ENCODE measurements around the gene RECQL5.

Gene RECQL5

GRCh38 chr17:75666959-75667790 lies at the start of gene RECQL5, which contains the start of gene SAP30BP:
TSS of gene RECQL5 (minus strand) at chr17:75667154. CDS start at chr17:75666557, 597 bp downstream.
TSS of gene SAP30BP (plus strand) at chr17:75667338. CDS start at chr17:75667373, 35 bp downstream.
- peak; percentile 92 for FAIRE-seq

GRCh38 chr17:75712446-75712845 lies 45.5 kb upstream of the RECQL5 start:
- no peak for FAIRE-seq
- DNase-seq (ENCODE audit: low spot score), result no peak

More at GRCh38 chr17:75666959-75667790, at the start of gene RECQL5, which contains the start of gene SAP30BP:
- peak; percentile 94 for DNase-seq (ENCODE audit: low spot score)

- FAIRE-seq, result no peak
- DNase-seq (ENCODE audit: low spot score), result no peak
Measured at GRCh38 chr17:75707079-75707571, 40.2 kb upstream of the RECQL5 start.

- FAIRE-seq, result no peak
Measured at GRCh38 chr17:75706042-75706728, 39.2 kb upstream of the RECQL5 start.

DNA sequence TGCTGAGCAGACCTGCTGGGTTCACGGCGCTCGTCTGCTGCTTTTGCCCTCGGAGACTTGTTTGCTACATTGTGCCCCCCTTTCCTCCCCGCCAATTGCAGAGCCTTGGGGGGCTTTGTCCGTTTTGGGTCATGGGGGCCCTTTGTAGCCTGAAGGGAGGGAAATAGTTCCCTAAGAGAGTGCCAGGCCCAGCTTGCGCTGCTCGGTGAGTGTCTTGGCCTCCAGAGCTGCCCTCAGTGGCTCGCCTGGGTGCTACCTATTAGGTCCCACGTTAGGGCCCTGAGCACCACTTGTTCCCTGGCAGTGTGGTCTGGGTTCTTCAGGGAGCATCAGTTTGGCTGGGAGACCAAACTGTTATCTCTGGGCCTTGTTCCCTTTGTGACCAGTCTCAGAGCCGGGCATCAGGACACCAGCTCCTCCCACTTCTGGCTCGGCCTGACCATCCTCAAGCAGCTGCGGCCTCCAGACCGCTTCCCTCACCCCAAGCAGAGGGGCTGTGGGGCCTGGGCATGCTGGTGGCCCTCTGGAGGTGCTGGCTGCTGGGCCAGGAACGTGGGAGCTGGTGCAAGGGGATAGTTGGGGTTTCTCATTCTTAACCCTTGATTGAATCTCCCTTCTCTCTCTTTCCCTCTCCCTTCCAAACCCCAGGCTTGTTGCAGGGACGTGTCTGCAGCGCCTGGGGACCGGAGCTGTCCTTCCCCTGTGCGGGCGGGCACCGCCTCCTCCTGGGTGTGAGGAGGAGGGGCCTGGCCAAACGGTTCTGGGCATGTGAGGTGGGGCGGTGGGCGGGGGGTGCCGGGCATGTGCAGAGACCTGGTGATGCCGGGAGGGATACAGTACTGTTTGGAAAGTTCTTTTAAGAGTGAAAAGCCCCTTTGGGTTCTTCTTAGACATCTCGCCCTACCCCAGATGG lies 38.3 kb upstream of the RECQL5 start:
- DNase-seq (ENCODE audit: low spot score) (no peak), FAIRE-seq (no peak)

More at GRCh38 chr17:75706042-75706728, 39.2 kb upstream of the RECQL5 start:
- DNase-seq (ENCODE audit: low spot score), result no peak

DNA sequence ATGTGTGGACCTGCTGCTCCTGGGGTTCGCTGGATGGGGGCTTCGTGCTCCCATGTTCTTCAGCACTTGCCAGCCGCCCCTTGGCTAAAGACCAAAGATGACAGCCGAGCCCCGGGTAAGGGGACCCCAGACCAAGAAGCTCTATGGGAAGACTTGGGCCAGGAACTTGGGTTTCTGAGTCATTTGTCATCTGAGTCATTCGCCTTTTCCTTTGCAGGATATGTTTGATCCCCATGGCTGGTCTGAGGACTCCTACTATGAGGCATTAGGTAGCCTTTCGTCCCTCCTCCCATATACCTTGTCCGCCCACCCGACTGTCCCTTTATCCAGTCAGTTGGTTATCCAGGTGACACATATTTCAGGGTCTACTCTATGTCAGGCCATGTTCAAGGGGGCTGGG lies 36.6 kb upstream of the RECQL5 start:
- FAIRE-seq (no peak), DNase-seq (ENCODE audit: low spot score) (no peak)

- no peak for DNase-seq (ENCODE audit: low spot score)
- no peak for FAIRE-seq
Measured at GRCh38 chr17:75703191-75703590, 36.2 kb upstream of the RECQL5 start.

GRCh38 chr17:75701288-75701687 lies 34.3 kb upstream of the RECQL5 start:
- FAIRE-seq (no peak), DNase-seq (ENCODE audit: low spot score) (no peak)

- DNase-seq (ENCODE audit: low spot score) (peak; percentile 71), FAIRE-seq (peak; percentile 84)
Measured at GRCh38 chr17:75698659-75699058, 31.7 kb upstream of the RECQL5 start.

- no peak for FAIRE-seq
- no peak for DNase-seq (ENCODE audit: low spot score)
Measured at GRCh38 chr17:75697651-75698291, 30.8 kb upstream of the RECQL5 start.

DNA sequence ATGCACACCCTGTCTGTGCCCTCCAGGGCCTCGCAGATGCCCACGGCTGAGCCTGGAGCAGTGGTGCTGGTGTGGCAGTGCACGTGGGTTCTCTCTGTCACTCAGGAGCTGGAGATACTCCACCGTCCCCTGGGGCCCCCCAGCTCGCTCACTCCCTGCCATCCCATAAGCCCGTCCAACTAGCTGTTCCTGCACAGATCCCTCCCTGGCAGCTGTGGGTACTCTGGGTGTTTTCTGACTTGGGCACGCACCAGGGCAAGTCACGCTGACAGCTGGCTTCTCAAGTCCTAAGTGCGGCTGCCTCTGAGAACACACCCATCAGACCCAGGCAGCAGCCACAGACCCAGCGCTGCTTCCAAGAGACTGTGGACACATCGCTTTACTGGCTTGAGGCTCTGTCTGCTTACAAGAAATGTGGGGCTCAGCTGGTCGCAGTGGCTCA lies 28.9 kb upstream of the RECQL5 start:
- DNase-seq (ENCODE audit: low spot score) (no peak), FAIRE-seq (no peak)

- FAIRE-seq (no peak), DNase-seq (ENCODE audit: low spot score) (no peak)
Measured at GRCh38 chr17:75695141-75695829, 28.3 kb upstream of the RECQL5 start.

GRCh38 chr17:75694536-75694935 lies 27.6 kb upstream of the RECQL5 start:
- FAIRE-seq, result no peak
- no peak for DNase-seq (ENCODE audit: low spot score)

GRCh38 chr17:75693500-75694481 lies 26.8 kb upstream of the RECQL5 start:
- peak; percentile 97 for FAIRE-seq
- peak; percentile 99 for DNase-seq (ENCODE audit: low spot score)

- DNase-seq (ENCODE audit: low spot score), result no peak
- no peak for FAIRE-seq
Measured at GRCh38 chr17:75692976-75693375, 26.0 kb upstream of the RECQL5 start.

DNA sequence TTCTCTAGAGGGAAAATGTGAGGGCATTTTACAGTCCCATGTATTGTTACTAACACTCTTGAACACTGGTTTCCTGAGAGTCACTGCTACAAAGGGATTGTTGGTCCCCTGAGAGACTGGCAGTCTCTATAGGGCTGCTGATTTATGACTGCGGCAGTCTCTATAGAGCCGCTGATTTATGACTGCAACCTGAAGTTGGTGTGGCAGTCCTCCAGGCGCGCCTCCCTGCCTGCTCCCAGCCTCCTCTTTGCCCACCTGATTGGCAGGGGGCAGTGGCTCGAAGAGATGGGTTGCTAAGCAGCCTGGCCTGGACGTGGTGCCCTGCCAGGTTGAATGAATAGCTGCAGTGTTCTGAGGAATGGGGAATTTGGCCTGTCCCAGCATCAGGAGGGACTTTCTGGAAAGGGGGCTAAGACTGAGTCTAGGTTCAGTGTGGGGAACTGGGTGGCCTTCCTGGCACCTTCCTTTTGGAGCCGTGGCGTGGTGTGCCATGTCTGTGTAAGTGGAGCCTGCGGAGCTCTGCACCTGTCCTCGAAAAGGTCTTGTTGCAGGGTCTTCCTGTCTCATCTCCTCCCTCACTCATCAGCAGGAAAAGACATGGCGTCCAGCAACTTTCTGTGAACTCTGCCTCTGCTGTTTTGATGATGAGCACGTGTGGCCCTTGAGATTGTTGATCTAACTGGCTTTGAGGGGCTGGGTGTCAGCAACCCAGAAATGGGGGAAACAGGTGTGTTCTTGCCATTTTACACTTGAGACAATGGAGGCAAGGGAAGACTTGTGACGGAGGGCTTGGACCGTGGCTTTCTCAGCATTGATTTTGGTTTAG lies 25.1 kb upstream of the RECQL5 start:
- FAIRE-seq, result no peak
- DNase-seq (ENCODE audit: low spot score), result no peak

- peak; percentile 97 for FAIRE-seq
- peak; percentile 98 for DNase-seq (ENCODE audit: low spot score)
Measured at GRCh38 chr17:75691371-75691791, 24.4 kb upstream of the RECQL5 start.

- FAIRE-seq, result no peak
Measured at GRCh38 chr17:75689441-75689873, 22.5 kb upstream of the RECQL5 start.

More at GRCh38 chr17:75689441-75689873, 22.5 kb upstream of the RECQL5 start:
- no peak for DNase-seq (ENCODE audit: low spot score)
